ENCODE measurements around the gene RIC3. TPM values are rescaled to one million over a fixed set of nuclear protein-coding genes. Genes with fewer than 3 reads are reported as not detected.

Gene RIC3
- total RNA-seq, 1 donor from 2014 or later: 23.1 TPM

GRCh38 chr11:8110396-8110795, 58.4 kb downstream of the RIC3 start:
- Mint-ChIP-seq H3K4me1 (ENCODE audit: low read depth) (no peaks in the 10 kb centered on the region), H3K36me3 (ENCODE audit: insufficient read depth) (peaks cover 5% of the 10 kb centered on the region), H3K27me3 (no peaks in the 10 kb centered on the region), H3K9me3 (ENCODE audit: low read depth) (peaks cover 7% of the 10 kb centered on the region), H3K4me3 (ENCODE audit: low read depth) (no peak overlapping the region), H3K27ac (no peak overlapping the region)
- TF ChIP-seq, protein P1, sequence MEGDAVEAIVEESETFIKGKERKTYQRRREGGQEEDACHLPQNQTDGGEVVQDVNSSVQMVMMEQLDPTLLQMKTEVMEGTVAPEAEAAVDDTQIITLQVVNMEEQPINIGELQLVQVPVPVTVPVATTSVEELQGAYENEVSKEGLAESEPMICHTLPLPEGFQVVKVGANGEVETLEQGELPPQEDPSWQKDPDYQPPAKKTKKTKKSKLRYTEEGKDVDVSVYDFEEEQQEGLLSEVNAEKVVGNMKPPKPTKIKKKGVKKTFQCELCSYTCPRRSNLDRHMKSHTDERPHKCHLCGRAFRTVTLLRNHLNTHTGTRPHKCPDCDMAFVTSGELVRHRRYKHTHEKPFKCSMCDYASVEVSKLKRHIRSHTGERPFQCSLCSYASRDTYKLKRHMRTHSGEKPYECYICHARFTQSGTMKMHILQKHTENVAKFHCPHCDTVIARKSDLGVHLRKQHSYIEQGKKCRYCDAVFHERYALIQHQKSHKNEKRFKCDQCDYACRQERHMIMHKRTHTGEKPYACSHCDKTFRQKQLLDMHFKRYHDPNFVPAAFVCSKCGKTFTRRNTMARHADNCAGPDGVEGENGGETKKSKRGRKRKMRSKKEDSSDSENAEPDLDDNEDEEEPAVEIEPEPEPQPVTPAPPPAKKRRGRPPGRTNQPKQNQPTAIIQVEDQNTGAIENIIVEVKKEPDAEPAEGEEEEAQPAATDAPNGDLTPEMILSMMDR (IDR thresholded peaks at IDR 0.05; ENCODE audit: unreplicated experiment): no peak
- no peak for DNase-seq (ENCODE audit: low spot score, unreplicated experiment)

DNA sequence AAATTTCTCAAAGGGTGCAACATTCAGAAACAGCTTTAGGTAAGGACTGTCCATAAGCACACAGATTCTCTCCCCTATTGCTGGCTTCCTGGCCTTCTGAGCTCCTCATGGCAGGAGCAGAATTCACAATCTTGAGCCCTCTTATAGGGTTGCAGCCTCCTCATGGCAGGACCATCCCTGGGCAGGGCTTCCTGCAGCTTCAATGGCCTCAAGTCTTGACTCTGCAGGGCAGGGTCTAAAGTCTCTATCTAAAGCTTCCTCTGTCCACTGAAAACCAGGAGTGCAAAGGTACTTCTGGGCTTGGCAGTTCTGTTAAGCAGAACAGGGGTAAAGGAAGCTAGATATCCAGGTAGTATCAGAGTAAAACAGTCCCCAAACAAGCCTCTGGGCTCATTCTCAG, 59.1 kb downstream of the RIC3 start:
- TF ChIP-seq, protein P1 (IDR thresholded peaks at IDR 0.05; ENCODE audit: unreplicated experiment): no peak
- Mint-ChIP-seq H3K4me3 (ENCODE audit: low read depth) (no peak overlapping the region), H3K36me3 (ENCODE audit: insufficient read depth) (peaks cover under 1% of the 10 kb centered on the region), H3K27ac (no peak overlapping the region), H3K4me1 (ENCODE audit: low read depth) (no peaks in the 10 kb centered on the region), H3K27me3 (no peaks in the 10 kb centered on the region), H3K9me3 (ENCODE audit: low read depth) (peaks cover 2% of the 10 kb centered on the region)
- no peak for DNase-seq (ENCODE audit: low spot score, unreplicated experiment)

DNA sequence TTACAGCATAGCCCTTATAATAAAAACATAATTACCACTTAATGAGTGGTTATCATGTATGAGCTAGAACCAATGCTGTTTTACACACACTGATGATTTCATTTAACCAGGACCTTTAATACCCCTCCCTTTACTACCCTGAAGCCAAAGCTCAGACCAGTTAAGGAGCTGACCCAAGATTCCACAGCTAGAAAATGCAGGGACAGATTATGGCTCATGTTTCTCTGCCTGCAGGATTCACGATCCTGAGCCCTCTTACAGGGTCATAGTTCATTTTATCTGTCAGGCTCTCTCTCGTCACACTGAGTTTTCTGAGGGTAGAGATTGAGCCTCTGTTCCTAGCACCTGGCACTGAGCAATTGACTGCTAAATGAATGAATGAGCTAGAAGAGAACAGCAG, 60.4 kb downstream of the RIC3 start:
- H3K4me3 Mint-ChIP-seq (ENCODE audit: low read depth): no peak overlapping the region
- H3K9me3 Mint-ChIP-seq (ENCODE audit: low read depth): no peaks in the 10 kb centered on the region
- DNase-seq (ENCODE audit: low spot score, unreplicated experiment): no peak
- peaks cover 1% of the 10 kb centered on the region for H3K36me3 Mint-ChIP-seq (ENCODE audit: insufficient read depth)
- no peaks in the 10 kb centered on the region for H3K27me3 Mint-ChIP-seq
- H3K4me1 Mint-ChIP-seq (ENCODE audit: low read depth): no peaks in the 10 kb centered on the region
- TF ChIP-seq, protein P1 (IDR thresholded peaks at IDR 0.05; ENCODE audit: unreplicated experiment): no peak
- no peak overlapping the region for H3K27ac Mint-ChIP-seq

- Mint-ChIP-seq H3K9me3 (ENCODE audit: low read depth) (no peaks in the 10 kb centered on the region), H3K36me3 (ENCODE audit: insufficient read depth) (peaks cover 1% of the 10 kb centered on the region), H3K27ac (no peak overlapping the region), H3K4me3 (ENCODE audit: low read depth) (no peak overlapping the region), H3K27me3 (no peaks in the 10 kb centered on the region), H3K4me1 (ENCODE audit: low read depth) (no peaks in the 10 kb centered on the region)
- DNase-seq (ENCODE audit: low spot score, unreplicated experiment): no peak
- TF ChIP-seq, protein P1 (IDR thresholded peaks at IDR 0.05; ENCODE audit: unreplicated experiment): no peak
Observed at GRCh38 chr11:8107642-8108041, 61.2 kb downstream of the RIC3 start.

DNA sequence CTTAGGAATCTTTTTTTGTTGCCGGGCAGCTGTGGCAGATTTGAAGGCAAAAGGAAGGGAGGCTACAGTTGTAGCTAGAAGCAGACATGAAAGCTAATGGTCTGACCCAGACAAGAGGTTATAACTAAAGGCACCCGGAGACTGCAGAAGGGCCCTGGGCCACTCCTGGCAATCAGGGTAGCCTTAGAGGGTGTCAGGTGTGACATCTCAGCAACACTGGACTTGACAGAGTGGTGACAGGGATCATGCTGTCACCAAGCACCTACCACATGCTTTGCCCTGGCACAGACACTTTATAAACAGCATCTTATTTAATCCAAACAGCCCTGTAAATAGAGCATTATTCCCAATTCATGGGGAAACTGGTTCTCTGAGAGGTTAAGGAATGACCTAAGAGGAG, 62.1 kb downstream of the RIC3 start:
- no peaks in the 10 kb centered on the region for H3K27me3 Mint-ChIP-seq
- H3K27ac Mint-ChIP-seq: no peak overlapping the region
- DNase-seq (ENCODE audit: low spot score, unreplicated experiment): no peak
- H3K9me3 Mint-ChIP-seq (ENCODE audit: low read depth): no peaks in the 10 kb centered on the region
- no peaks in the 10 kb centered on the region for H3K4me1 Mint-ChIP-seq (ENCODE audit: low read depth)
- no peak overlapping the region for H3K4me3 Mint-ChIP-seq (ENCODE audit: low read depth)
- TF ChIP-seq, protein P1 (IDR thresholded peaks at IDR 0.05; ENCODE audit: unreplicated experiment): no peak
- H3K36me3 Mint-ChIP-seq (ENCODE audit: insufficient read depth): peaks cover 1% of the 10 kb centered on the region
